T-helper 1 cell treated with Interleukin-12 subunit alpha and Interleukin-12 subunit beta and Interleukin-4 antibody, amounts not matched to agents 30 μg/mL and 1 μg/mL, for 36 hours (primary cell): ENCODE measurements around the gene NCAPG2.

ENCODE experiments used
- H3K27ac Mint-ChIP-seq: one replicate; pipeline ENCODE4 v1.8.0; 2021; ENCODE audit warnings: mild to moderate bottlenecking, mixed read lengths
- H3K27me3 Mint-ChIP-seq: one replicate; pipeline ENCODE4 v1.8.0; 2021; ENCODE audit warnings: low read depth, mixed read lengths
- H3K36me3 Mint-ChIP-seq: one replicate; pipeline ENCODE4 v1.8.0; 2021; ENCODE audit warnings: low read depth, mixed read lengths
- H3K4me1 Mint-ChIP-seq: one replicate; pipeline ENCODE4 v1.8.0; 2021; ENCODE audit warnings: low read depth, mixed read lengths
- H3K4me3 Mint-ChIP-seq: one replicate; pipeline ENCODE4 v1.8.0; 2021; ENCODE audit warnings: mild to moderate bottlenecking, moderate library complexity, mixed read lengths
- H3K9me3 Mint-ChIP-seq: one replicate; pipeline ENCODE4 v1.8.0; 2021; ENCODE audit warnings: mixed read lengths

NCAPG2 gene

GRCh38 chr7:158740657-158741293 is 36.2 kb upstream of the NCAPG2 start:
- Mint-ChIP-seq H3K4me1 (peaks cover 6% of the 10 kb centered on the region), H3K27ac (no peak overlapping the region), H3K9me3 (no peaks in the 10 kb centered on the region), H3K36me3 (peaks cover 51% of the 10 kb centered on the region), H3K4me3 (no peak overlapping the region), H3K27me3 (no peaks in the 10 kb centered on the region)

DNA sequence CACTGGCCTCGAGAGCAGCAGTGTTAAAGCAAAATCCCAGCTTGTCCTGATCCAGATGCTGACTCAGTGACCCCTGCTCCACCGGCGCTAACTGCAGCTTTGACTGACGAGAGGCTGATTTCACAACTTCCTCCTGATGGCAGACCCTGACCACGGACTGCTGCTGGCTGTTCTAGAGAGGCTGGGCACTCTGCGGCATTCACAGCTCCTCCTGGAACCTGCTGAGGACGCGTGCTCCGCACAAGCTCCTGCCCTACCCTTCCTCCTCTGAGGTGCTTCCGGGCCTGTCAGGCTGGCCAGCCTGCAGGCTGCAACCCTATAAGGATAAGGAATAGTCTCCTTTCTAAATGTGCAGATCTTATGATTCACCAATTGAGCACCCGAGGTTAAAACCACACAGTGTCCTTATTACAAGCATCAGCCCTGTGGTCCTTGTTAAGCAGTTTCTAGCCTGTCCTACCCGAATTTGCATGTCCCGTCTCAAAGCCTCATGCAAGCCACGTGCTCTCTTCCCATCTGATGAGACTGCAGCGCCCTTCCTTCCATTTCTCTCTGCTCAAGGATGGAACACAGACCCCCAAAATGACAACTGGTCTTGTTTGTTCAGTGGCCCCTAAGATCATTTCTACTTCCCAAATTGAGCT is 35.5 kb upstream of the NCAPG2 start:
- H3K27ac Mint-ChIP-seq = no peak overlapping the region

GRCh38 chr7:158738841-158739240 is 34.2 kb upstream of the NCAPG2 start:
- Mint-ChIP-seq H3K4me3 (no peak overlapping the region), H3K9me3 (no peaks in the 10 kb centered on the region), H3K27me3 (no peaks in the 10 kb centered on the region), H3K4me1 (peaks cover 9% of the 10 kb centered on the region), H3K36me3 (peaks cover 53% of the 10 kb centered on the region), H3K27ac (no peak overlapping the region)

More for the DNA sequence above, 35.5 kb upstream of the NCAPG2 start:
- Mint-ChIP-seq H3K9me3 (no peaks in the 10 kb centered on the region), H3K4me1 (peaks cover 6% of the 10 kb centered on the region), H3K36me3 (peaks cover 49% of the 10 kb centered on the region), H3K4me3 (no peak overlapping the region), H3K27me3 (no peaks in the 10 kb centered on the region)

DNA sequence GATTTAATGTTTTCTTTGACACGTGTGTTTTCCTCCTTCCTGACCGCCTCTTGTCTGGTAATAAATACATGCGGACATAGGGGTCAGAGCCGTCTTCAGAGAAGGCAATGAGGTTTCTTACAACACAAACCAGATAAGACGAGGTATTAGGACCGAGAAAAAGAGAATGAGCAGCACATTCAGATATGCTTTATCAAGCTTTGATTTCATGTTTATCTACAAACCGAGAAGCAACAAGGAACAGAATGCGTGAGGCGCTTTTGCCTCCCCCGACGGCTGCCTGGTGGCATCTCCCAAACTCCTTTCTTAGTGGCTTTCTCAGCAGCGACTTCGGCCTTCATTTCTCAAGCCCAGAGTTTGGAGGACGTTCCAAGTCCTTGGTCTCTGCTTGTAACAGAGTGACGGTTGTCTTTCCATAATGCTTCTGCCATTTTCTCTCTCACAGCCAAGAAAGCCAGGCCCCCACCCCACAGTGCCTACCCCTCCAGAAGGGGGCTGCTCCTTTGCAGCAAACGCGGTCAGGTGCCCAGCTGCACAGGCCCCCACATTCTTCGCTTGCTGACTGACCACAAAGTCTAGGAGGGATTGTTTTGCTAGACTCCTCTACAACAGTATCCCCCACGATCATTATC is 32.6 kb upstream of the NCAPG2 start:
- Mint-ChIP-seq H3K36me3 (peaks cover 48% of the 10 kb centered on the region), H3K27me3 (no peaks in the 10 kb centered on the region), H3K9me3 (no peaks in the 10 kb centered on the region), H3K27ac (no peak overlapping the region), H3K4me3 (no peak overlapping the region), H3K4me1 (peaks cover 9% of the 10 kb centered on the region)

DNA sequence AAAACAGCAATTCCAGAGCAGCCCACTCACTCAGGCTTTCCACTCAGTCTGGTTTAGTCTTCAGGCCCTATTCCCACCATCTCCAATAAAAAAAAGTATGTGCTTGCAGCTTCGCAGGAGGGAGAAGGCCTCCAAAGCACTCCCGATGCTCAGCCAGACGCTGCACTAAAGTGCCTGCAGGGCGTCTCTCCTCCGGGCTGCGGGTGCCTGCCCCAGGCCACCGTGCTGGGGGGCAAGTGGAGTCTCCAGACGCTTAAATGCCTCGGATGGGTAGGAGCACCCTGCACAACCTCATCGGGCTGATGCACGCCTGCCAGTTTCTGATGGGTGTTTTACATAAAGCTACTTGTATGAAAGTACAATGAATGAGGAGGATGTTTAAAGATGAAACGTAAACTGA is 31.3 kb upstream of the NCAPG2 start:
- Mint-ChIP-seq H3K36me3 (peaks cover 47% of the 10 kb centered on the region), H3K4me3 (no peak overlapping the region), H3K4me1 (peaks cover 9% of the 10 kb centered on the region), H3K27ac (no peak overlapping the region), H3K9me3 (no peaks in the 10 kb centered on the region), H3K27me3 (no peaks in the 10 kb centered on the region)

DNA sequence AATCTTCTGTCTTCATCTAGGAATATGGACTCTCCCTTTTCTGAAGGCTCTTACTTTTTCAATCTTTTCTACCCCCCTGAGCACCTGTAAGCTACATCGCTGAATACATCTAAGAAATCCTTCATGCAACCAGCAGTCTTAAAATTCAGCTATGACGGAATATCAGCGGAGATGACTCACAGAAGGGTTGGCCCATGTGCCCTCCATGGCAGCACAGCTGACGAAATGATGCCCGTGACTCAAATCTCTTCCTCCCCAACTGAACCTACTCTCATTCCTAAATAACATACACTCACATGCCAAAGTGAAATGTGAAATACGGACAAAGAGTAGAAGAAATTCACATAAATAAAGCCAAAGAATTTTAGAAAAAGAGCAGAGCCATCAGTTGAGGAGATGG is 30.3 kb upstream of the NCAPG2 start:
- Mint-ChIP-seq H3K36me3 (peaks cover 45% of the 10 kb centered on the region), H3K27ac (no peak overlapping the region), H3K4me1 (peaks cover 6% of the 10 kb centered on the region), H3K4me3 (no peak overlapping the region), H3K27me3 (no peaks in the 10 kb centered on the region), H3K9me3 (no peaks in the 10 kb centered on the region)

- Mint-ChIP-seq H3K9me3 (no peaks in the 10 kb centered on the region), H3K27ac (no peak overlapping the region), H3K4me1 (peaks cover 7% of the 10 kb centered on the region), H3K27me3 (no peaks in the 10 kb centered on the region), H3K36me3 (peaks cover 47% of the 10 kb centered on the region), H3K4me3 (no peak overlapping the region)
Observed at GRCh38 chr7:158733775-158734494, 29.3 kb upstream of the NCAPG2 start.

GRCh38 chr7:158733220-158733519 is 28.6 kb upstream of the NCAPG2 start:
- H3K27ac Mint-ChIP-seq = no peak overlapping the region
- peaks cover 40% of the 10 kb centered on the region for H3K36me3 Mint-ChIP-seq
- no peaks in the 10 kb centered on the region for H3K27me3 Mint-ChIP-seq

GRCh38 chr7:158732494-158733219 is 28.1 kb upstream of the NCAPG2 start:
- H3K36me3 Mint-ChIP-seq = peaks cover 40% of the 10 kb centered on the region
- H3K9me3 Mint-ChIP-seq = no peaks in the 10 kb centered on the region
- H3K27me3 Mint-ChIP-seq = no peaks in the 10 kb centered on the region
- no peak overlapping the region for H3K4me3 Mint-ChIP-seq
- H3K4me1 Mint-ChIP-seq = peaks cover 7% of the 10 kb centered on the region
- no peak overlapping the region for H3K27ac Mint-ChIP-seq

More at GRCh38 chr7:158733220-158733519, 28.6 kb upstream of the NCAPG2 start:
- no peak overlapping the region for H3K4me3 Mint-ChIP-seq
- H3K4me1 Mint-ChIP-seq = peaks cover 7% of the 10 kb centered on the region
- no peaks in the 10 kb centered on the region for H3K9me3 Mint-ChIP-seq

DNA sequence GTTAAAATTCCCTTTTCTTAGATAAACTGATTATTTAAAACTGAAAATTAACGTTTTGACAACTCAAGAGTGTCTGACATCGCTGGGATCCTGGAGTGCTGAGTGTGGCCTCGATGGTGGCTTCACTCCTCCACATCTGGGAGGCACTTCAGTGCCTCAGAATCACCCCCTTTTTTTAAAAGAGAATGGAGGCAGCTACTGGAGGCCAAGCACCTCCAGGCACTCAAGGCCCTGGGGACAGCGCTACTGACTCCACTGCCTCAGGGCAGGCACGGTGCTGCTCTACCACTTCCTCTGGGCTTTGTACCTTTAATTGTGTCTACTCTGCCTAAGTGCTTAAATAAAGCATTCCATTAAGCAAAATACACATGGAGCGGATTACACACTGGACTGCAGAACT is 27.2 kb upstream of the NCAPG2 start:
- peaks cover 36% of the 10 kb centered on the region for H3K36me3 Mint-ChIP-seq
- no peak overlapping the region for H3K4me3 Mint-ChIP-seq
- H3K4me1 Mint-ChIP-seq = peaks cover 7% of the 10 kb centered on the region
- H3K27me3 Mint-ChIP-seq = no peaks in the 10 kb centered on the region
- no peak overlapping the region for H3K27ac Mint-ChIP-seq
- no peaks in the 10 kb centered on the region for H3K9me3 Mint-ChIP-seq

DNA sequence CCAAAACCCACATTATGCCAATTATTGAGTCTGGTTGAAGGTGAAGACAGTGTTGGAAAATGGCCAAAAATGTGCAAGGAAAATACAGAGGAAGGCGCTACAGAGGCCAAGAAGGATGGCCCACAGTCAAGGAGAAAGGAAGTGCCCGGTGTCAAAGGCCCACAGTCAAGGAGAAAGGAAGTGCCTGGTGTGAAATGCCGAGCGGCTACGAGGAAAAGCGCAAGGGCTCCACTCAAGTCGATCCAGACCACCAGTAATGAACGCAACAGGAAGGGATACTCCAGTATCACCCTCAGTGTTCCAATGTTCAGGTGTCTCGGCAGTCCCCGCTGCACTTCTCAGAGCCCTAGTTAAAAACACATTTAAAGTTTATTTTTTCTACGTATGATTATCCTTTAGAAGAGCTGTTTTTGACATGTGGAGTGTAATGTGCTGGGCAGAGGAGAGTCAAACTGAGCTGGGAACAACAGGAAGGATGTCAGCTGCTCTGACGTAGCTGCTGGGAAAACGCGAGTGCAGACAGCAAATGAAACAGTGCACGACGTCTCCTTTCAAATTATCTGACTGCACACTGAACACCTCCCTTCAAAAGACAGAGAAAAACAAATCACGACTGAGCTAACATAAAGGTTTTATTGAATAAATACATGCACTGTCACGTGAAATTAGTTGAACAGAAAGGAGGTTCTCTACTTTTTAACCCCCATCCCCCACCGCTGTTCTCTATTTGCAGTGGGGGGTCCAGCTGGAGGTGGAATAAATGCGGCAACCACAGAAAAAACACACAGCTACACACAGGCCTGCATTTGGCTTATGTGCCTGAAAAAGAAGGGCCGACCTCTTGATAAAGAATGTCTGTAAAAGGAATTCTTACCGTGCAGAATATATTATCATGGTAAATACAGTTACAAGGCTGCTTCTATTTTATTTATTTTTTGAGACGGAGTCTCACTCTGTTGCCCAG is 26.1 kb upstream of the NCAPG2 start:
- no peak overlapping the region for H3K4me3 Mint-ChIP-seq
- peaks cover 7% of the 10 kb centered on the region for H3K4me1 Mint-ChIP-seq
- H3K9me3 Mint-ChIP-seq = no peaks in the 10 kb centered on the region
- no peaks in the 10 kb centered on the region for H3K27me3 Mint-ChIP-seq
- peaks cover 34% of the 10 kb centered on the region for H3K36me3 Mint-ChIP-seq
- H3K27ac Mint-ChIP-seq = peak overlapping the region; percentile 0

- no peaks in the 10 kb centered on the region for H3K9me3 Mint-ChIP-seq
- peaks cover 27% of the 10 kb centered on the region for H3K36me3 Mint-ChIP-seq
- peaks cover 6% of the 10 kb centered on the region for H3K4me1 Mint-ChIP-seq
- no peak overlapping the region for H3K4me3 Mint-ChIP-seq
- H3K27ac Mint-ChIP-seq = no peak overlapping the region
- H3K27me3 Mint-ChIP-seq = no peaks in the 10 kb centered on the region
Observed at GRCh38 chr7:158729646-158730382, 25.2 kb upstream of the NCAPG2 start.
